OCI-LY3 (cell line): ENCODE data around the gene AKR1C3.
"Not testable (repeated sequence)": the region's sequence is repeated elsewhere in the genome, so short reads cannot be mapped to it uniquely, and the experiment has no call there.

ENCODE experiments used
- CTCF ChIP-seq: fragments of 200-600, 300-600 bp; sonication (generic); IDR thresholded peaks from 2 replicates; pipeline ENCODE4 v1.5.1; 2014; ENCODE audit warnings: antibody characterized with exemption, low read length, low read depth
- EZH2phosphoT487 ChIP-seq: fragments of 200-600 bp; shearing (Covaris generic); IDR thresholded peaks from 2 replicates; pipeline ENCODE4 v1.6.1; 2018; ENCODE audit warnings: antibody characterized with exemption, mixed run types, low read depth

GRCh38 chr10:5059267-5059666 lies 34.9 kb upstream of the AKR1C3 start:
- TF ChIP-seq CTCF, EZH2phosphoT487: not testable (repeated sequence)
